NCI-H2227 (cell line): Measurements from ENCODE around the gene LTC4S.
"Not testable (repeated sequence)": the region's sequence is repeated elsewhere in the genome, so short reads cannot be mapped to it uniquely, and the experiment has no call there.

Experiments used
- DNase-seq: peaks from one replicate; lab custom pipeline; 2025; ENCODE audit not compliant: unreplicated experiment; lab: John Stamatoyannopoulos, UW

Gene LTC4S

DNA sequence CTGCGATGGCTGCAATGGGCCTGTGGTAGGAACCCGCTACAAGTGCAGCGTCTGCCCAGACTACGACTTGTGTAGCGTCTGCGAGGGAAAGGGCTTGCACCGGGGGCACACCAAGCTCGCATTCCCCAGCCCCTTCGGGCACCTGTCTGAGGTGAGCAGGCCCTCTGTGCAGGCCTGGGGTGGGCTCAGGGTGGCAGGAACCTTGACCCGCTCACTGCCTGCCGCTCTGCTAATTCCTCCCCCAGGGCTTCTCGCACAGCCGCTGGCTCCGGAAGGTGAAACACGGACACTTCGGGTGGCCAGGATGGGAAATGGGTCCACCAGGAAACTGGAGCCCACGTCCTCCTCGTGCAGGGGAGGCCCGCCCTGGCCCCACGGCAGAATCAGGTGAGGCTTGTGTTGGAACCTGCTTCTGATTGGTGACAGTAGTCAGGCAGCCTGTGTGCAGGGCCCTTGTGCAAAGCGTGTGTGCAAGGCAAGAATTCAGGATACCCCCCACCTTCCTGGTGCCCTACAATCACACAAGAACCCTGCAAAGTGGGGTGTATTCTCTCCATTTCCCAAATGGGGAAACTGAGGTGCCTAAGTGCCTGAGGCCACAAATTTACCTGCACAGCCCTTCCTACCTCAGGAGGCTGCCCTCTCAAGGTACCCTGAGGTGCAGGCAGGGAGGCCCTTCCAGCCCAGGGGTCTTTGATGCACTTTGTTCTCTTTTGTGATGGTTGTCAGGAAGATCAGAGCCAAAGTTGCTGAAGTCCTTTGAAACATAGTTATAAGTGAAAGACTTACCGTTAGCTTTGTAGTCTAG is 30.4 kb downstream of the LTC4S start:
- DNase-seq: no peak

- DNase-seq: no peak
Observed at GRCh38 chr5:179824745-179825112, 30.9 kb downstream of the LTC4S start.

DNA sequence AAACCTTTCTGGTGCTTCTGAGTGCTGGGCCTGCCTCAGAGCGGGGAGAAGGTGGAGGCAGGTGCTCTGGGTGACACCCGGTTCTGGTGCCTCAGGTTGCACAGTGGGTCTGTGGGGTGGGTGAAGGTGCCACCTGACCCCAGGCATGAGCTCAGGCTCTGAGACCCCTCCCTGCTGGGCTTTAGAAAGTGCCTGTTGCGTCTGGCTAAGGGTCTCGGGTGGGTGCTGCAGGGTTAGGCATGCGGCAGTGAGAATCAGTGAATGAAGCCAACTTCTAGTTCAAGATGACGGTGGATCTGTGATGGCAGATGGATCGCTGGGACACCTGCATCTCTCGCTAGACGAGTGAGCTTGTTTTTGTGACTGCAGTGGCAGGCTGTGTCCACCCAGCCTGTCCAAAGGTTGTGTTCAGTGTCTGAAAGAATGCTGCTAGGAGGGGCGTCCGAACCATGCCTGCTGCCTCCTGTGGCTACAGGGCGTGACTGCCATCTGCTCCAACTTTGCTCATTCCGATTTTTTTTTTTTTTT is 31.9 kb downstream of the LTC4S start:
- no peak for DNase-seq

DNA sequence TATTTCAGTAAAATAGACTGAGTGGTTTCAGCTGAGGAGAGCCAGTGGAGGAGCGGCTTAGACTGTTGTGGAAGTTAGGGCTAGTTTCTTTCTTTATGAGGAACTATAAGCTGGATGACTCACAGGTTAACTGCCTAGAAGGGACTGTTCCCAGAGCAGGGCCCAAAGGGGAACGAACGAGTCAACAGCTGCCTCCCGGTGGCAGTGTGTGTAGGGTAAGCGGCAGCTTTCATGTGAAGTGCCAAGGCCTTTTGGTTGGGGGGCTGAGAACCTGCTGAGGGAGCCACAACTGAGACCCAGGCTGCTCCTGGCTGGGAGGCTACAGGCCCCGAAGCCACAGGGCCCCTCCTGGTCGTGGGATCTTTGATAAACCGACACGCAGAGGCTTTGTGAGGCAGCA is 33.9 kb downstream of the LTC4S start:
- no peak for DNase-seq

DNA sequence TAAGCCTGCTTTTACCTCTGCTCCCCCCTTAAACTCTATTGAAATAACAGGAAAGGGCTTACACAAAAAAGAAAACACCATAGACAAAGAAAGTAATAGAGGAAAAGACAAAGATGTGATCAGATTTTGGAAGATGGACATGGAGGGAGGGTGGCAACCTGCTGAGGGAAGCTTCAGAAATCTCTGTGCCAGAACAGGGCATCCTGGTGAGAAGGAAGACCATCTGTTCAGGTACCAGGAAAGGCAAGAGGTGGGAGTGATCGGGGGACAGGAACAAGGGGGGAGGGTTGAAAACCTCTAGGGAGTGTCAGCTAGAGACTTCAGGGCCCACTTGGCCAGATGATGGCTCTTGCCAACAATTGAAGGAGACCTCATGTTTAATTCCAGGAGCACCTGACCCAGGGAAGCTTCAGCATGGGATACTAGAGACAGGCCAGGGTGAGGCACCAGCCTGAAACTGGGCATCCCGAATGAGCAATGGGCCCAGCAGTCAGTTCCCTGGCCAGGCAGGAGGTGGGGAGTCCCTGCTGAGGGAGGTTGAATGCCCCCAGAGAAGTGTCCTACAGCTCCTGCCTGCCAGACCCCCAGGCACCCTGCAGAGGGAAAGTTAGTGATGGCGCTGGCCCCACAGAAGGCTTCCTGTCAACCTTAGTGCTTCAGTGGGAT is 35.1 kb downstream of the LTC4S start:
- DNase-seq: no peak

GRCh38 chr5:179829732-179830435 is 36.1 kb downstream of the LTC4S start:
- DNase-seq: no peak

- no peak for DNase-seq
Observed at GRCh38 chr5:179830818-179831468, 37.2 kb downstream of the LTC4S start.

- DNase-seq: no peak
Observed at GRCh38 chr5:179832039-179832745, 38.4 kb downstream of the LTC4S start.

GRCh38 chr5:179833056-179833708 is 39.4 kb downstream of the LTC4S start:
- DNase-seq: no peak

GRCh38 chr5:179833709-179834070 is 39.9 kb downstream of the LTC4S start:
- no peak for DNase-seq

GRCh38 chr5:179834120-179834519 is 40.3 kb downstream of the LTC4S start:
- no peak for DNase-seq

GRCh38 chr5:179834871-179835270 is 41.1 kb downstream of the LTC4S start:
- not testable (repeated sequence) for DNase-seq

DNA sequence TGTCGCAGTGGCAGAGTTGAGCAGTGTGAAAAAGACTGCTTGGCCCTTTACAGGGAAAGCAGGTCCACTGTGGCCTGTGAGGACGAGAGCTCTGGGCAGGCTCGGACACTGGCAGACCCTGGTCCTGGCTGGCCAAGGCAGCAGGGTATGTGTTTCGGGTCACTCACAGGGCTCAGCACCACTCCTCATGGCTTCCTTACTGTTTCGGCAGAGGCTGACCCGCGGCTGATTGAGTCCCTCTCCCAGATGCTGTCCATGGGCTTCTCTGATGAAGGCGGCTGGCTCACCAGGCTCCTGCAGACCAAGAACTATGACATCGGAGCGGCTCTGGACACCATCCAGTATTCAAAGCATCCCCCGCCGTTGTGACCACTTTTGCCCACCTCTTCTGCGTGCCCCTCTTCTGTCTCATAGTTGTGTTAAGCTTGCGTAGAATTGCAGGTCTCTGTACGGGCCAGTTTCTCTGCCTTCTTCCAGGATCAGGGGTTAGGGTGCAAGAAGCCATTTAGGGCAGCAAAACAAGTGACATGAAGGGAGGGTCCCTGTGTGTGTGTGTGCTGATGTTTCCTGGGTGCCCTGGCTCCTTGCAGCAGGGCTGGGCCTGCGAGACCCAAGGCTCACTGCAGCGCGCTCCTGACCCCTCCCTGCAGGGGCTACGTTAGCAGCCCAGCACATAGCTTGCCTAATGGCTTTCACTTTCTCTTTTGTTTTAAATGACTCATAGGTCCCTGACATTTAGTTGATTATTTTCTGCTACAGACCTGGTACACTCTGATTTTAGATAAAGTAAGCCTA is 42.6 kb downstream of the LTC4S start:
- no peak for DNase-seq

DNA sequence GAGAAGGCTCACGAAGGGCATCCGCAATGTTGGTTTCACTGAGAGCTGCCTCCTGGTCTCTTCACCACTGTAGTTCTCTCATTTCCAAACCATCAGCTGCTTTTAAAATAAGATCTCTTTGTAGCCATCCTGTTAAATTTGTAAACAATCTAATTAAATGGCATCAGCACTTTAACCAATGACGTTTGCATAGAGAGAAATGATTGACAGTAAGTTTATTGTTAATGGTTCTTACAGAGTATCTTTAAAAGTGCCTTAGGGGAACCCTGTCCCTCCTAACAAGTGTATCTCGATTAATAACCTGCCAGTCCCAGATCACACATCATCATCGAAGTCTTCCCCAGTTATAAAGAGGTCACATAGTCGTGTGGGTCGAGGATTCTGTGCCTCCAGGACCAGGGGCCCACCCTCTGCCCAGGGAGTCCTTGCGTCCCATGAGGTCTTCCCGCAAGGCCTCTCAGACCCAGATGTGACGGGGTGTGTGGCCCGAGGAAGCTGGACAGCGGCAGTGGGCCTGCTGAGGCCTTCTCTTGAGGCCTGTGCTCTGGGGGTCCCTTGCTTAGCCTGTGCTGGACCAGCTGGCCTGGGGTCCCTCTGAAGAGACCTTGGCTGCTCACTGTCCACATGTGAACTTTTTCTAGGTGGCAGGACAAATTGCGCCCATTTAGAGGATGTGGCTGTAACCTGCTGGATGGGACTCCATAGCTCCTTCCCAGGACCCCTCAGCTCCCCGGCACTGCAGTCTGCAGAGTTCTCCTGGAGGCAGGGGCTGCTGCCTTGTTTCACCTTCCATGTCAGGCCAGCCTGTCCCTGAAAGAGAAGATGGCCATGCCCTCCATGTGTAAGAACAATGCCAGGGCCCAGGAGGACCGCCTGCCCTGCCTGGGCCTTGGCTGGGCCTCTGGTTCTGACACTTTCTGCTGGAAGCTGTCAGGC is 43.6 kb downstream of the LTC4S start:
- no peak for DNase-seq

DNA sequence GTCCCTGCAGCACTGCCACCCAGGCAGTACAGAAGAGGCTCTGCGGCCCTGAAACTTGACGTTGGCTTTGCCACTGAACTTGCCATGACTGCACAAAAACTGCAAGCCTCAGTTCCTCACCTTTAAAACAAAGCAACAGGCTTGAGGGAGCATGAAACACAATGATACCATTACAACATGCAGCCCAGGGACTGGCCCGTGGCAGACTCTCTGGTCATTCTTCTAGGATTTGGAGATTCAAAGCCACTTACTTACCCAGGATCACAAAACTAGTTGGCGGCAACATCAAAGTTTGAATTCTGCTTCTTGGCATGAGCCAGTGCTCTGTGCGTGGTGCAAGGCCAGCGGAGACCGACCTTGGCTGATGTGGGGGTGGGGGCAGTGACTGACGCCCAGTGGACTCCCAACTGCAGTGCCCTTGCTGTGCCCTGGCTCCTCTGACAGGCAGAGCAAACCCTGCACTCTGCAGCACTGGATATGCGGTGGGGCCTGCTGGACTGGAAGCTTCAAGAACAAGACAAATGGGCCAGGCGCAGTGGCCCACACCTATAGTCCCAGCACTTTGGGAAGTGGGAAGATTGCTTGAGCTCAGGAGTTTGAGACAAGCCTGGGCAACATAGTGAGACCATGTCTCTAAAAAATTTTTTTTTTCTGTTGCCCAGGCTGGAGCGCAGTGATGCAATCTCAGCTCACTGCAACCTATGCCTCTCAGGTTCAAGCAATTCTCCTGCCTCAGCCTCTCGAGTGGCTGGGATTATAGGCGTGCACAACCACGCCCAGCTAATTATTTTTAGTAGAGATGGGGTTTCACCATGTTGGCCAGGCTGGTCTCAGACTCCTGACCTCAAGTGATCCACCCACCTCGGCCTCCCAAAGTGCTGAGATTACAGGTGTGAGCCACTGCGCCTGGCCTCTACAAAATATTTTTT is 45.8 kb downstream of the LTC4S start:
- no peak for DNase-seq

GRCh38 chr5:179840321-179840720 is 46.5 kb downstream of the LTC4S start:
- no peak for DNase-seq

- no peak for DNase-seq
Observed at GRCh38 chr5:179840766-179841165, 47.0 kb downstream of the LTC4S start.
